Heart left ventricle (tissue), 16 donors: Measurements from ENCODE around the gene NOSTRIN. TPM values are rescaled to one million over a fixed set of nuclear protein-coding genes. Genes with fewer than 3 reads are reported as not detected.
"Not testable (repeated sequence)": the region's sequence is repeated elsewhere in the genome, so short reads cannot be mapped to it uniquely, and the experiment has no call there.

ENCODE experiments used
- ATAC-seq, 4 donors: fragments of 200-7000 bp; cut with Tn5 transposase; one replicate each; pipeline ENCODE4 v1.9.1; 2020 to 2022; ENCODE audit warnings: moderate library complexity in 4 of 4, mild to moderate bottlenecking in 3 of 4, moderate number of reproducible peaks in 1 of 4
- DNase-seq, 5 donors: peaks; one replicate each; pipeline ENCODE4 v3.0.0-alpha.2; 2020
- H3K27ac ChIP-seq, 12 donors: fragments of 200-600 bp; sonication (generic) in 4 of 12; one replicate each; pipeline versions ENCODE4 v1.5.0 to v1.8.0; 2016 to 2022; ENCODE audit warnings: mild to moderate bottlenecking in 2 of 12
- H3K27me3 ChIP-seq, 9 donors: fragments of 200-600 bp; sonication (generic) in 2 of 9; one replicate each; pipeline versions ENCODE4 v1.5.1 to v1.8.0; 2016 to 2022; ENCODE audit warnings: mild to moderate bottlenecking in 3 of 9
- H3K36me3 ChIP-seq, 9 donors: fragments of 200-600 bp; sonication (generic) in 2 of 9; one replicate each; pipeline versions ENCODE4 v1.5.0 to v1.8.0; 2018 to 2022; ENCODE audit warnings: mild to moderate bottlenecking in 2 of 9
- H3K4me1 ChIP-seq, 12 donors: fragments of 200-600 bp; sonication (generic) in 4 of 12; one replicate each; pipeline versions ENCODE4 v1.5.0 to v1.8.0; 2016 to 2022; ENCODE audit warnings: mild to moderate bottlenecking in 3 of 12
- H3K4me3 ChIP-seq, 12 donors: fragments of 200-600 bp; sonication (generic) in 4 of 12; one replicate each; pipeline versions ENCODE4 v1.5.0 to v1.8.0; 2017 to 2022; ENCODE audit warnings: mild to moderate bottlenecking in 9 of 12, moderate library complexity in 4 of 12
- H3K9me3 ChIP-seq, 12 donors: fragments of 200-600 bp; sonication (generic) in 4 of 12; one replicate each; pipeline versions ENCODE4 v1.5.0 to v1.8.0; 2016 to 2022; ENCODE audit warnings: mild to moderate bottlenecking in 1 of 12
- CTCF ChIP-seq, 12 donors: fragments of 200-600 bp; sonication (generic) in 4 of 12; IDR thresholded peaks; one replicate each; pipeline versions ENCODE4 v1.5.0 to v1.8.0; 2018 to 2022; ENCODE audit warnings: antibody characterized with exemption in 12 of 12, mild to moderate bottlenecking in 5 of 12
- POLR2A ChIP-seq, 2 donors: fragments of 450-650 bp; IDR thresholded peaks; one replicate each; pipeline ENCODE4 v1.6.1; 2017; ENCODE audit warnings: antibody characterized with exemption in 2 of 2, mild to moderate bottlenecking in 2 of 2, moderate library complexity in 2 of 2
- WGBS, 4 donors: extraction: QIAGEN DNeasy Blood & Tissue Kit in 2 of 4; methylation state at CpG; one replicate each; pipeline versions ENCODE4 v1.1.5 to v1.1.7; 2013 to 2018; 5-methylcytosine and 5-hydroxymethylcytosine counted together
- intact Hi-C, 10 donors: fragments of 100-400 bp; cut with DNase I; formaldehyde crosslinking; loops; one replicate each; pipeline versions ENCODE4 v1.11.1 to v1.14.2; 2022
- polyA plus RNA-seq, 2 donors: library from polyadenylated mRNA; stranded (reverse); fragments of 200-250 nt; gene quantifications; one replicate each; pipeline ENCODE4 v1.2.3, GENCODE V29; 2013
- total RNA-seq, 9 donors: library from RNA; depleted of rRNA in 2 of 9; stranded (reverse); fragments of >200 nt in 2 of 9; fragmentation: NEBNext Ultra II Directional in 3 of 9; extraction: Animal tissue kit (Norgen Biotek cat#: 25700) in 3 of 9; gene quantifications; one replicate each; pipeline versions ENCODE4 v1.1.0 to v1.2.4, GENCODE V29; 2016 to 2023
- donor health status: ischemic (EF 13 %, LVEDD 7.1; RV severe dilation, severe dysfunction).
- donor health status: healthy with polysubstance abuse.
- donor health status: DM: no; HTN: yes; CAD: no.
- donor health status: DM: no; HTN: no; CAD: no.
- donor health status: ischemic (EF 25% LVEDD 6.9; RV normal size, moderate dysfunction).
- donor health status: ischemic (EF 25% LVEDD 5.7; RV mildly dilated, moderate dysfunction).
- donor health status: healthy.
- donor health status: DM: yes; HTN: yes; CAD: no.
- donor health status: ischemic (EF 35%, LVEDD 5.7; RV mildly dilated, moderate dysfunction).
- donor health status: nonischemic (EF 11% LVEDD 7.7; RV severe dilation, severe dysfunction).
- donor health status: DM: yes; HTN: yes; CAD: no.
- donor health status: PGD.
- donor health status: ischemic (EF 29% LVEDD 5.4; RV normal size, mild dysfunction).
- donor health status: nonischemic (EF 23%, LVEDD 6.1; RV moderate dilation, normal function).

Gene NOSTRIN
- total and polyA plus RNA-seq, 11 donors = 8.2 to 19.1 (median 10.1) TPM

- peaks cover 0 to 11% (median 0%) of the 10 kb centered on the region in 12 donors for H3K4me1 ChIP-seq
- H3K9me3 ChIP-seq = no peaks in the 10 kb centered on the region
- no peak for TF ChIP-seq CTCF (IDR thresholded peaks at IDR 0.05)
- TF ChIP-seq POLR2A (IDR thresholded peaks at IDR 0.05) = no peak
- H3K4me3 ChIP-seq = no peak overlapping the region
- WGBS, 4 donors = 94 to 96% (median 95%) methylated on average over 5 of the region's 5 CpGs
- no peaks in the 10 kb centered on the region for H3K27me3 ChIP-seq
- peaks cover 0 to 66% (median 17%) of the 10 kb centered on the region in 9 donors for H3K36me3 ChIP-seq
- intact Hi-C loops = loop anchor here in 4 of 10 donors (5.0 to 10.0 kb wide), 2 partner anchors 80 to 82 kb away; no protein-coding TSS in a partner anchor
- no peak for ATAC-seq
- no peak for DNase-seq
- H3K27ac ChIP-seq = no peak overlapping the region
Measured at GRCh38 chr2:168854651-168855050, 52.2 kb downstream of the NOSTRIN start.

DNA sequence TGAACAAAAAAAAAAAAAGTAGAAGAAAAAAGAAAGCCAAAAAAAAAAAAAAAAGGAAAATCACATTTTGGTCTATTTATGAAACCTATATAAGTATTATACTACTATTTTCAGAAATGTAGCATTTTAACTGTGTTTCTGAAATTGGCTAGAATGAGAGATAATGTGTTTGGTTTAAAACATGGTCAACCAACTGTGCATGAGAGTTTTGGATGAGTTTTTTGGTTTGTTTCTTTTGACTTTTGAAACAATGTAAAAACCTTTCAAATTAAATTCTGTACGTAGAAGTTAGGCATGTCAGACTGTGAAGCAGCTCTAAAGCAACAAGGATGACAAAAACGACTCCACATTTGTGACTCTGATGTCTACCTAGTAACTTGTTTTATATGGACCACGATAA lies 53.2 kb downstream of the NOSTRIN start:
- Histone ChIP-seq H3K27ac (no peak overlapping the region), H3K36me3 (peaks cover 0 to 75% (median 21%) of the 10 kb centered on the region in 9 donors), H3K9me3 (no peaks in the 10 kb centered on the region), H3K4me3 (no peak overlapping the region), H3K27me3 (no peaks in the 10 kb centered on the region), H3K4me1 (peaks cover 0 to 11% (median 0%) of the 10 kb centered on the region in 12 donors)
- ATAC-seq (no peak), DNase-seq (no peak)
- TF ChIP-seq POLR2A (IDR thresholded peaks at IDR 0.05) (no peak), CTCF (IDR thresholded peaks at IDR 0.05) (no peak)
- WGBS, 4 donors = 95 to 98% (median 98%) methylated on average over 3 of the region's 3 CpGs
- intact Hi-C loops = loop anchor here in 1 of 10 donors (10.0 kb wide), 1 partner anchor 81 kb away; no protein-coding TSS in a partner anchor

DNA sequence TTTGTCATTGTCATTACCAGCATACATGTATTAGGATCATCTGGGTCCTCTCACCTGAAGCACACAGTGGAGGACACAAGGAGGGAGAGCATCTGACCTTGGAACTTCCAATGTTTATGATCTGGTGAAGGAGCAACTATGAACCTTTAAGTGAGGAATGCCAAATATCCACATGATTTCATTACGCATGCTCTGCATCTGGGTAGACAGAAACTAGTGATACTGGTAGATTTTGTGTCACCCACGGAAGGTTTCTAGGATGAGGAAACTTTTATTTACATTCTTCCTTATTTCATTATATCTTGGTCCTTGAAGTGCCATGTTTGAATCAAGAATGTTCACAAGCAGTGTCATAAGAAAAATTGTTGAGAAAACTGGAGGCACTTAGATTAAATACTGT lies 55.7 kb downstream of the NOSTRIN start:
- H3K4me1 ChIP-seq = peaks cover 0 to 11% (median 0%) of the 10 kb centered on the region in 12 donors
- 96 to 99% (median 98%) methylated on average over 2 of the region's 2 CpGs for WGBS, 4 donors
- DNase-seq (no peak), ATAC-seq (no peak)
- H3K27ac ChIP-seq = no peak overlapping the region
- H3K4me3 ChIP-seq = no peak overlapping the region
- no peaks in the 10 kb centered on the region for H3K9me3 ChIP-seq
- no peaks in the 10 kb centered on the region for H3K27me3 ChIP-seq
- peaks cover 0 to 80% (median 30%) of the 10 kb centered on the region in 9 donors for H3K36me3 ChIP-seq
- intact Hi-C loops = loop anchor here in 1 of 10 donors (10.0 kb wide), 1 partner anchor 83 kb away; no protein-coding TSS in a partner anchor
- TF ChIP-seq CTCF (IDR thresholded peaks at IDR 0.05) (no peak), POLR2A (IDR thresholded peaks at IDR 0.05) (no peak)

DNA sequence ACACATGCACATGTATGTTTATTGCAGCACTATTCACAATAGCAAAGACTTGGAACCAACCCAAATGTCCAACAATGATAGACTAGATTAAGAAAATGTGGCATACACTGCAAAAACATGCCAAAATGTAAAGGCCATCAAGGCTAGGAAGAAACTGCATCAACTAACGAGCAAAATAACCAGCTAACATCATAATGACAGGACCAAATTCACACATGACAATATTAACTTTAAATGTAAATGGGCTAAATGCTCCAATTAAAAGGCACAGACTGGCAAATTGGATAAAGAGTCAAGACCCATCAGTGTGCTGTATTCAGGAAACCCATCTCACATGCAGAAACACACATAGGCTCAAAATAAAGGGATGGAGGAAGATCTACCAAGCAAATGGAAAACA lies 64.7 kb downstream of the NOSTRIN start:
- DNase-seq, intact Hi-C loops, H3K27ac ChIP-seq, H3K4me3 ChIP-seq, H3K4me1 ChIP-seq, ATAC-seq, H3K27me3 ChIP-seq: not testable (repeated sequence)
- Histone ChIP-seq H3K36me3 (peaks cover 0 to 36% (median 20%) of the 10 kb centered on the region in 9 donors), H3K9me3 (peaks cover 0 to 13% (median 0%) of the 10 kb centered on the region in 12 donors)
- WGBS, 4 donors = 92 to 100% (median 100%) methylated on average over 1 of the region's 1 CpG

- H3K27me3 ChIP-seq, ATAC-seq, intact Hi-C loops, H3K9me3 ChIP-seq, H3K27ac ChIP-seq, DNase-seq, H3K4me1 ChIP-seq, H3K4me3 ChIP-seq, H3K36me3 ChIP-seq: not testable (repeated sequence)
- WGBS, 4 donors = 100% methylated on average over 1 of the region's 1 CpG
Measured at GRCh38 chr2:168870369-168870768, 67.9 kb downstream of the NOSTRIN start.

DNA sequence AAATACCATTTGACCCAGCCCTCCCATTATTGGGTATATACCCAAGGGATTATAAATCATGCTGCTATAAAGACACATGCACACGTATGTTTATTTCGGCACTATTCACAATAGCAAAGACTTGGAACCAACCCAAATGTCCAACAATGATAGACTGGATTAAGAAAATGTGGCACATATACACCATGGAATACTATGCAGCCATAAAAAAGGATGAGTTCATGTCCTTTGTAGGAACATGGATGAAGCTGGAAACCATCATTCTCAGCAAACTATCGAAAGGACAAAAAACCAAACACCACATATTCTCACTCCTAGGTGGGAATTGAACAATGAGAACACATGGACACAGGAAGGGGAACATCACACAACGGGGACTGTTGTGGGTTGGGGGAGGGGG lies 68.4 kb downstream of the NOSTRIN start:
- H3K9me3 ChIP-seq, H3K27ac ChIP-seq, H3K36me3 ChIP-seq, DNase-seq, H3K4me3 ChIP-seq, H3K4me1 ChIP-seq, H3K27me3 ChIP-seq, intact Hi-C loops, ATAC-seq: not testable (repeated sequence)
- 96 to 100% (median 100%) methylated on average over 4 of the region's 4 CpGs for WGBS, 4 donors
